GM21447 (cell line): ENCODE measurements around the gene ZNF74.

Source experiments
- ATAC-seq: cut with Tn5 transposase; IDR thresholded peaks from one replicate; pipeline ENCODE4 v1.9.1; 2021; ENCODE audit not compliant: unreplicated experiment

ZNF74 gene

DNA sequence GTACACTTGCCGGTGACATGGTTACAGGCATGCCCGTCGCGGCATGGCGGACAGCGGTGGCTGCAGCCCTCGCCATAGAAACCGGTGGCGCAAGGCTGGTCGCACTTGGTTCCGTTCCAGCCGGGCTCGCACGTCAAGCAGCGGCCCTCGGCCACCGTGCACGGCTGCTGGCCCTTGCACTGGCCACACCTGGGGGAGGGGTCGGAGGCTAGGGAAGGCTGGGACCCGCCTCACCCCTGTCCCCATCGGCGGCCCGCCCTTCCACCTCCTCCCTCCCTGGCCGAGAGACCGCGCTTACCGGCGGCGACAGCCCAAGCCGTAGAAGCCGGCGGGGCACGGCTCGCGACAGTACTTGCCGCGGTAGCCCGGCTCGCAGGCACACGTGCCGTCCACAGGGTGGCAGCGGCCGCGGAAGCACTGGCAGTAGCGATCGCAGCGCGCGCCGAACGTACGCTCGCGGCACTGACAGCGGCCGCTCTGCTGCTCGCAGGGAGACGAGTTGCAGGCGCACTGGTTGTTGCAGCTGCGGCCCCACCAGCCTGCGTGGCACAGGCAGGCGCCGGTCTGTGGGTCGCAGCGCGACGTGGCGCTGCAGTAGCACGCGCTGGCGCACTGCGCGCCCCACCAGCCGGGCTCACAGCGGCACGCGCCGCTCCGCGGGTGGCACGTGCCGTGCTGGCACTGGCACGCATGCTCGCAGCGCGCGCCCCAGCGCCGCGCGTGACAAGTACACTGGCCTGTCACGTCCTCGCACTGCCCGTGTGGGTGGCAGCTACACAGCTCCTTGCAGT, 37.0 kb downstream of the ZNF74 start:
- no peak for ATAC-seq

DNA sequence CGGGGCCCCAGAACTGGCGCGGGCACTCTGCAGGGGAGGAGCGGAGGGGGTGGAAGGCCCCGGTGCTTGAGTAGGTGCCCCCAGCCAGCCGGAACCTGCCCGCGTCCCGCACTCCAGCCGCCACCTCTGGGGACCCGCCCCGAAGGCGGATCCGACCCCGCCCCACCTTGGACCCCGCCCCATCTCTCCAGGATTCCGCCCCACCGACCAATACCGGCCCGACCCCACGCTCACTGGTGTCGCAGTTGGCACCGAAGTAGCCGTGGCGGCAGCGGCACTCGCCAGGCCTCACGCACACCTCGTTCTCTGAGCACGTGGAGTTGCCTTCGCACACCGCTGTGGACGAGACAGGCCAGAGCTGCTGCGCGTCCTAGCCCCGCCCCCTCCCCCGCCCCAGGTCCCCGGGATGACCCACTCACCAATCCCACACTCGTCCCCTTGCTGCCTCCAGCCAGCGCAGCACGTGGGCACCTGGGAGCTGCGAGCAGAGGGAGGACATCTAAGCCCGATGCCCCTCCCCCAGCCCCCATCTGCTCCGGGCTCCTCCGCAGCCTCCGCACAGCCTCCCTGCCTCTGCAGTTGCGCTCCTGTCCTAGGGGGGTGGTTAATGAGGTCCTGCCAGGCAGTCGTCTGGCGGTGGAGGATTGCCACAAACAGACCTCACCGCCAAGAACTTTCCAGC, 37.7 kb downstream of the ZNF74 start:
- no peak for ATAC-seq

DNA sequence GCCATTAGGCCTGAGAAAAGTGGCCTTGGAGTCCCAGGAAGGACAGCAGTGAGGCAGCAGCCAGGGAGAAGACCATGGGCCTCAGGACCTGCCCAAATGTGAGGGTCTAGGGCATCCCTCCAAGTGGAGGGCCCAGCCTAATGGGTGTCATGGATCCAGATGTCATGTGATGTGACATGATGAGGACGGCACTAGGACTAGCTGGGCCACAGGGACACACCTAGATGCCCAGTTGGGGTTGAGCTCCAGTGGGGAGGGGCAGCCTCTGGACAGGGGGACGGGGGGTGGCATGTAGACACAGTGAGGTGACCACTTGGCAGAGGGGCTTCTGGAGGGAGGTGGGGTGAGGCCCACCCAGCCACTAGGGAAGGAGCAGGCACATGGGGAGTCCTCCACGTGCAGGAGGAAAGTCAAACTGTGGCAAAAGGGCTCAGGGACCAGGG, 38.3 kb downstream of the ZNF74 start:
- ATAC-seq, result no peak

DNA sequence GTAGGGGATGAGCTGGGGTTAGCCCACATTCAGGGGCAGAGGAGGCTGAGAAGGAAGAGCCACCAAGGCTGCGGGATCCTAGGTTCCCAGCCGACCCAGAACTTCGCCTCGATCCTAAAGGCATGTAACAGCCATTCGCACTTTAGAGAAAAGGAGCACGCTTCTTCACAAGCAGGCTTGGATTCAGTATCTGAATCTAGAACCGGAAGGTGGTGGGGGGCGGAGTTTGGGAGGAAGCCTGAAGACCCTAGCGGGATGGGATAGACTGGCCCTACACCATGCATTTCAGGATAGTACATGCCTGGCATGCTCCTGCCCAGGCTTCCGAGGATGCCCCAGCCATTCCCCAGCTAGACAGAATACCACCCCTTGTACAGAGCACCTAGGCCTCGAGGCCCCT, 39.2 kb downstream of the ZNF74 start:
- no peak for ATAC-seq

DNA sequence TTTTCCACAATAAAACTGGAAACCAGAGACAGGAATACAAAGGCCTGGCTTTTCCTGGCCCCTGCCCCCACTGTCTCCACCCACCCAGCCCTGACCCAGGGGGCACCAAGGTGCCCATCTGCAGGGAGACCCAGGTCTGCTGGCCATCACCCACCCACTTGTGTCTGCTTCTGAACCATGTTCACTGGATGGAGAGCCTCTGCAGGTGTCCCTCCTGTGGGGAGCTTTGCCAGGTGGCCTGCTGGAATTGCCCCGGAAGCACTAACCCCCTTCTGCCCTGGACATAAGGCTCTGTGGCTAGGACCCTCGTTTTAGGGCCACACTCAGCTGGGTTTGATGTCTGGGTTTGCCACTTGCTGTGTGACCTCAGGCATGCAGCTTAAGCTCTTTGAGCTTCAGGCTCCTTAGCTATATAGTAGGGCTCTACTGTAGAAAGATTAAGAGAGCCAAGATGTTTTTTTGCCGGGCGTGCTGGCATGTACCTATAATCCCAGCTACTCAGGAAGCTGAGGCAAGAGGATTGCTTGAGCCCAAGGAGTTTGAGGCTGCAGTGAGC, 39.8 kb downstream of the ZNF74 start:
- no peak for ATAC-seq

DNA sequence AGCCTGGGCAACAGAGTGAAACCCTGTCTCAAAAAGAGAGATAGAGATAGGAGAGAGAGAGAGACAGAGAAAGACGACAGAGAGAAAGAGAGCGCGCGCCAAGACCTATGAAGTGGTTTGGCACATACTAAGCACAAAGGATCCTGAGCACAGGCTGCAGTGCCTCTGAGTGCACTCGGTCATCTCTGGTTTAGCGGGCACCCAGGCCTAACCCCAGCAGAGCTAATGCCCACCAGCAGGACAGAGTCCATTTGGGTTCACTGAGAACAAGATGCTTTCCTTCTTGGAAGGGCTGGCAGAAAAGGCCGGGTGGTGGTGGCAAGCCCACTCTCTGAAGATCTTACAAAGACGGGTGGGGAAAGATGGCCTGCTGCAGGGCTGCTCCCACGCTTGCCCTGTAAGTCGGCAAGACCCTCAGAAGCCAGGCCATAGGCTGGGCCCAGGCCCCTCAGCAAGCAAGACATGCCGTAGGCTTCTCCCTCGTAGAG, 40.4 kb downstream of the ZNF74 start:
- no peak for ATAC-seq

DNA sequence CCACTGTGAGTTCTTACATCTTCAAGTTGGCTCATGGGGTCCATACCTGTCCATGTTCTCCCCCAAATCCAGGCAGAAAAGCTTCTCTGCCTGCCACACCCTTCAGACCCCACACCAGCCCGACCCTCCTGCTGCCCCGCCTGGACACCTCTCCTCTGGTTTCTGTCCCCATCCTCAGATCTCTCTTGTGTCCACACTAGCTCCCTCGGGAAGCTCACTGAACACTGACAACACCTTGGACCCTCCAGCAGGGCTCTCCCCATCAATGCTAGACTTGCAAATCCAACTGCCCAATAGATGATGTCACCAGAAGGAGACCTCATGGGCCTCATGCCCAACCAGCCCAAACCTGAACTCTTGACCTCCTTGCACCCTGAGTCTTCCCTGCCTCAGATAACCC, 40.8 kb downstream of the ZNF74 start:
- no peak for ATAC-seq

DNA sequence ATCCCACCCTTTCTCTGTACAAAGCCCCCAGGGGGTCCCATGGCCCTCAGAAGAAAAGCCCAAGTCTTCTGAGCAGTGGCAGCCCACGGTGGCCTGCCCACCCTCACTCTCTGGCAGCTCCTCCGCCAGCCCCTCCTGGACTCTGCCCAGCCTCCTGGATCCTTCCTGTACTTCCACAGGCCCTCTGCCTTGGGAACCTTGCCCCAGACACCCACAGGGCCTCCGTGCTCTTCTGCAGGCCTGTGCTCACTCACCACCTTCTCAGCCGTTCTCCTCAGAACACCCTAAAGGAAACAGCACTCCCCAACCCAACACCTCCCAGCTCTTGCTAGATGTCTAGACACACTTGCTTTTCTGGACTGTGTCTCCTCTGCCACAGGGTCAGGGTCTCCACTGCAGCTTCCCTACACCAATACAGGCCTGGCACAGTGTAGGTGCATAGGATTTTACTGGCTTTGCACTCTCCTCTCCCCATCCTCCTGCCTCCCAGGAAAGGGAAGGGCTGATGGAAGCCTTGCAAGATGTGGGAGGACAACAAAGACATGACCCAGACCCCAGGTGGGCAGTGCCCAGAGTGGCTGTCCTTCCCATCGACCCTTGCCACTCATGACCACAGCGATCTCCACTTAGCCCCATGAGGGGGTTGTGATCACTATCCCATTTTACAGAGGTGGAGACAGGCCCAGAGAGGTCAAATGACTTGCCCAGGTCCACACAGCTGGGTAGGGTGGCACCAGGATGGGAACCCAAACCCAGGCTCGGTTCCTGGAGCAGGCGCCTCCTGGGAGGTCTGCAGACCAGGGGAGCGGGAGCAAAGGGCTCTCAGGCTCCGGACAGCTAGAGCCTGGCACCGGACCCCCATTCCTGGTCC, 41.7 kb downstream of the ZNF74 start:
- no peak for ATAC-seq

DNA sequence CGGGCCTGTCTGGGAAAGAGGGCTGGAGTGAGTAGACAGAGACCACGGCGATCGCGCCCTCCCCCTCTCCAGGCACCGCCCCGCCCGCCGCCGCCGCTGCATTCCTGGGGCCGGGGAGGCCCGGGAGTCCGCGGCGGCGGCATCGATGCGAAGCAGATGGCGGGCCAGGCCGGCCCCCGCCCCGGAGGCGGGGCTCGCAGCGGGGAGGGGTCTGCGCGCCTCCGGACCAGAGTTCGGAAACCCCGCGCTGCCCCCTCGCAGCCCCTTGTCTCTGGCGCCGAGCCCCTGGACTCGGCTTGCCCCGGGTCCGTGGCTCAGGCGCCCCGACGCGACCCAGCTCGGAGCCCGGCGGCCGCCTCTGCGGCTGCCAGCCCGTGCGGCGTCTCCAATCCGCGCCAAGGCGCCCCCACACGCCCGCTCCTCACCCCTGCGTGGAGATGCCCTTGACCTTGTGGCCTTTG, 42.4 kb downstream of the ZNF74 start:
- ATAC-seq, result no peak

DNA sequence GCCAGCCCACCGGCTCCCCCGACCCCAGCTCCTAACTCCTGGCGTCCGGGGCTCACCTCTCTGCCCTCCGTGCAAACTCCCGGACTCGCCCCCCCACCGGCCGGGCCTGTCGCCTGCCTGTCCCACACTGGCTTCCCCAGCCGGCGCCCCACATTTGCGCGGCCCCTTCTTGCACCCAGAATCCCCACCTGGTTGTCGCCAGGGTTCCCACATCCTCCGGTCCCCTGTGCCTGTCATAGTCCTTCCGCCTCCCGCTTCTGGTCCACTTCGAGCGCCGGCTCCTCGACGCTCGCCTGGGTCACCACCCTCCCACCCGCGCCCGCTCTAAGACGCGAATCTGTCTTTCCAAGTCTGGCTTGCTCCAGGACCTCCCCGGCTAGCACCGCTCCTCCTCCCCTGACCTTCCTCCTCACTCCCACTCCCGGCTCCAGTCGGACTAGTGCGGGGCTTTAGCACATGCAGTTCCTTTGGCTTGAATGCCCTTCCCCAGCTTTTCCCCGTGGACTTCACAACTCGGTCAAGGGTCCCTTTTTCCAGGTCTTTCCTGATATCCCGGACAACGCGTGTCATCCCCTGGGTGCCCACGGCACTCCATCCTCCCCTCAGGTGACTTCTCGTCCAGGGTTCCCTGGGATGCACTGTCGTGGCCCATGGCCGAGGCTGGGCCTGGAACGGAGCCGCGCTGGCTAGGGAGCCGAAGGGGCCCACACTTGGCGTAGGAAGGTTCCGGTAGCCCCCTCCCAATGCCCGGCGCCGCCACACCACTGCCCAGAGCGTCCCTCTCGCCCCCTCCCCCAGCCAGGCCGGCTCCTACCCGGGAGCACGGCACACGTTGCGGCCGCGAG, 43.0 kb downstream of the ZNF74 start:
- ATAC-seq, result no peak

DNA sequence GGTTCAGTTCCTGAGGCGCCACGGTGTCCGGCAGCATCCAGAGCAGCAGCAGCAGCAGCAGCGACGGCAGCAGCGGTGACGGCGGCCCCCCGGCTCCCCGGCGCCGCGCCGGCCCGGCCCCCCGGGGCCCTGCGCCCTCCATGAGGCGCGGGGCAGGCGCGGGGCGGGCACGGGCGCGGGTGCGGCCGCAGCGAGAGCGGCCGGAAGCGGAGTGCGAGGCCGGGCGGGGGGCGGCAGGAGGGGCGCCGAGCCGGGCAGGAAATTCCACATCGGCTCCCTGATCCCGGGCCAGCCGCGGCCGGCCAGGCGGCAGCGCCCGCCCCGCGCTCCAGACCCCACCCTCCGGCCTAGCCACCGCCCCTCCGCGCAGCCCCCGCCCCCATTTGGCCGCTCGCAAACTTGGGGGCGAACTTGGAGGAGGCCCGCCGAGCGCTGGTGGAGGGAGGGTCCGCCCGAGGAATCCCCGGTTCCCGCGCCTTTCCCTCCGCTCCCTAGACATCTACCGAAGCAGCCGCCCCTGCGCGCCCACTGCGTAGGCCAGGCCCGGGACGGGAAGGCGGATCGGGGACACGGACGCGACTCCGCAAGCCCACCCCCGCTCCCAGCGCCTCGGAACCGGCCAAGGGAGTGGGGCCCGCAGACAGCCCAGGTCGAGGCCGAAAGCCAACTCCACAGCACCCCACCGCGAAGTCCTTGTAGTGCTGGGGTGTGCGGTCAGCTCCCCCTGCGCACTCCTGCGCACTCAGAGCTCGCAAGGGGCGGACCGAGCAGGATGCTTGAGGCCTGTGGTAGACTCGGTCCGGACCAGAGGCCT, 43.9 kb downstream of the ZNF74 start, which contains the start of gene SCARF2:
TSS of gene SCARF2 (minus strand) at position 213 of the 814 bp plus-strand sequence. CDS start at position 142, 71 bp downstream.
- ATAC-seq, result no peak

DNA sequence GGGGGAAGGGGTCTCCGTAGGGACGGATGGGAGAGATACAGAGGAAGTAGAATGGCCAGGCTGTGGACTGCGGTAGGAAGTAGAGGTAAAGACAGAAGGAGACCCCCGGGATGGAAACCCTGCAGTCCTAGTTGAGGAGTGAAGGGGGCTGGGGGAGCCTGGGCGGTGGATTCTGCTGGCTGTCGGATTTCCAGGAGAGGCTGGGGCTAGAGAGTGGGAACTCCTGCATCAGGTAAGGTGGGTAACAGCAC, 44.4 kb downstream of the ZNF74 start:
- no peak for ATAC-seq

DNA sequence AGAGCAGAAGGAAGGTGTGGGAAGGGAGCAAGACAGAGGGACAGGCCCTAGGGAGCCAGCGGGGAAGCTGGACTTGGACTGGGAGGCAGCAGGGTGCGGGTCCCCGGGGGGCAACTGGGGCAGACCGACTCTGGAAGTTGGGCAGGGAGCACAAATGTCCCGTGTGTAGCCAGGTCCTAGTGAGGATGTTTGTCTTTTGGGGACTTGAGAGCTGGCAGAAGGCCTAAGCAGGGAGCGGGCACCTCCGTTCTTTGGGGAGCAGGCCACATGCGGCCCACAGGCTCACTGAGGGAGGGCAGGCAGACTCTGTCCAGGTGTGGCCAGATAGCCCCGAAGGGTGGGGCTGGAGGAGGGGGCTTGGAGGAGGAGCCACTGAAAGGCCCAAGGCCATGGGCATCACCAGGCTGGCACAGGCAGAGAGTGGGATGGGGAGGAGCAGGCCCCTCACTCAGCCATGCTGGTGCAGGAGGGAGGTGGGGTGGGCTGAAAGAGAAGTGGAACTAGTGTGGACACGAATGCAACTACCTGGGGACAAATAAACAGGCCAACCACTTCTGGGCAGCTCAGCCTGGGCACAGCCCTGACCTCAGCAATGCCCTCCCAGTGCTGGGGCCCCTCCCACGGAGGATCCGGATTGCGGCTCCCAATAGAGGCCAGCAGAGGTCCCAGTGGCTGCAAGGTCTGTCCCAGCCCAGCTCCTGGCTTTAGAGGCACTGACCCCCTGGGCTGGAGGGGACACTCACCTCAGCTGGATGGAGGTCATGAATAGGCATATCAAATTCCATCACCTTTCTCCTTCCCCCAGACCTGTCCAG, 44.9 kb downstream of the ZNF74 start:
- ATAC-seq, result no peak

DNA sequence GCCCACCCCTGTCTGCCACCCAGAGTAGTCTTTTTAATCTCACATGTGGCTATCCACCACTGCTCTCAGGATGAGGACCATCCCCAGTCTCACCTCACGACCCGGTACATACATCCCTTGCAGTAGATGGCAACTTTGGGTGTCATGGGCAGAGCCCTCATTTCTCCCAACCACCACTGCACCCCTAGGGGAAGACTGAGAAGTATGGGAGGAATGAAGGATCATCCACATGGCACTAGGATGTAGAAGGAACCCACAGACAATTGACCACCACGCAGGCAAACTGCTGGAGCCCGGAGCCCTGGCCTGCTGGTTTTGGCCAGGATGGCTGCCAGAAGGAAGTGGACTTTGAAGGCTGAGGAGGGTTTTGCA, 45.6 kb downstream of the ZNF74 start:
- ATAC-seq, result no peak

DNA sequence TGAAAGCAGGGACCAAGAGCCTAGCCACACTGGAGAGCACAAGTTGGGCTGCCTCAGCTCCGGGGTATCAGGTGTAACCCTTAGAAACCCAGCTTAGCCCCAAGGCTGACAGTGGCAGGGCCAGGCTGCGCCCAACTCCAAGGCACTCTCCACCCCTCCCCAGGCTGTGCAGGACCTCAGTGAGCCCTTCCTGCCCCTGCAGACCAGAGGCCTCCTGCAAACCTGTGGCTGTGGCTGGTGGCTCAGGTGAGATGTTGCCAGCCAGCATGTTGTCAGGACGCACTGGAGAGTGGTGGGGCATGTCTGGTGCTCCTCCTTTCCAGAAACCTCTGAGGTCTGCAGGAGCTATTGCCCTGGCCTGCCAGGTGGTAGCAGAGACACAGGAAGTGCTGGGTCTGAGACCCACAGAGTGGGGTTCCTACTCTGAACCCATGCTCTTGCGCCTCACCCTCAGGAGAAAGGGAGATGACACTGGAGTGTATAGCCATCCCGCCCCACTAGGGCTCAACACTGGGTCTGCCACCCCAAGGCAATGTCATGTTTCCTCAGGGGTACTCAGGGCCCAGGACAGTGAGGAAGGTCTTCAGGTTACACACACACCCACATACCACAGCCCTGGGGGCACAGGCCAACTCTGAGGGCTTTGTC, 46.1 kb downstream of the ZNF74 start:
- no peak for ATAC-seq

DNA sequence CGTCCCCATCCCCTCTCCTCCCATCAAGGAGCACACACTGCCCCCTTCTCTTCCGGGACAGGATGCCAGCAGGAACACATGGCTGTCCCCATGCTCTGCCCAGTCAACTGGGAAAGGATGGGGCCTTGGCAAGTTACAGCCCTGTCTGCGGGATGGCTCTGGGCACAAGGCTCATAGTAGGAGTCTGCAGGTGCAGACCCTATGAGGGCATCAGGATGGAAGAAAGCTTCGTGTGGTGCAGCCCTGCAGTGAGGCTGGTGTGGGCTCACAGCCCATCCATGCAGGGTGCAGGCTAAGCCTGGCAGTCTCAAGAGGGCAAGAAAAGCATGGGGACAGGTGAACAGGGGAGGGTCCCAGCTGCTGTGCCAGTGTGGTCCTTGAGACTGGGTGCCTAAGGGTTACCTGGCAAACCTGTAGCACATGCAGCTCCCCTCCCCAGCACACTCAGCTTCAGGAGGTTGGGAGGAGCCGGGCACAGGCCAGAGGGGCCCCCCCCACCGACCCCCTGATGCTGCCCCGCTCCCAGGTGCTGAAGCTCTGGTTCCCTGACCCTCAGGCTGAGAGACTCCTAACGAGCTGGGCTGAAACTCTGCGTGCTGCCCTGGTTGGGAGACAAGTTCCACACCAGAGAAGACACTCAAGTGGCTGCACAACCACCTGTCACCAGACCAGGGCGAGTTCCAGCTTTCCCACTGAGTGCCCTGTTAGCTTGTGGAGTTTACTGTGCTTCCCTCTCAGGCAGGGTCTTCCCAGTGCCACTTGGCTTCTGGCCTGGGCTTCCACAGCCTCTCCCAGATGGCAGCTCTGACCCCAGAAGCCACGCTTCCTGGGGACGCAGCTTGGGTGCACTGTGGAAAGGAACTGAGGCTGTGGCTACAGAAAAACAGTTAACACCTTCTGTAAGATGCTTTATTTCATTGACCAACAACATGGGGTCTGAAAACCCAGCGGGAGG, 47.0 kb downstream of the ZNF74 start:
- ATAC-seq, result no peak
